WERI-Rb-1 (cell line): ENCODE measurements around the gene ZNF586.
"Not testable (repeated sequence)": the region's sequence is repeated elsewhere in the genome, so short reads cannot be mapped to it uniquely, and the experiment has no call there.

ENCODE experiments used
- DNase-seq: peaks from one replicate; pipeline ENCODE4 v3.0.0-alpha.2; 2020
- H3K27ac ChIP-seq: fragments of 250-450 bp; sonication (Bioruptor Pico); 2 replicates; pipeline ENCODE4 v1.5.1; 2020; ENCODE audit warnings: mild to moderate bottlenecking, moderate library complexity
- H3K27me3 ChIP-seq: fragments of 250-450 bp; sonication (Bioruptor Pico); 2 replicates; pipeline ENCODE4 v1.5.1; 2021; ENCODE audit warnings: mild to moderate bottlenecking, low read depth, moderate library complexity; ENCODE audit not compliant: insufficient read depth, severe bottlenecking
- H3K36me3 ChIP-seq: fragments of 250-450 bp; sonication (Bioruptor Pico); 2 replicates; pipeline ENCODE4 v1.5.1; 2020; ENCODE audit warnings: mild to moderate bottlenecking, moderate library complexity
- H3K4me3 ChIP-seq: 2 replicates; pipeline ENCODE4 v1.5.1; 2011; ENCODE audit warnings: low read depth, mild to moderate bottlenecking, control low read depth, low read length
- H3K9me3 ChIP-seq: fragments of 250-450 bp; sonication (Bioruptor Pico); 2 replicates; pipeline ENCODE4 v1.5.1; 2021; ENCODE audit warnings: mild to moderate bottlenecking, moderate library complexity; ENCODE audit not compliant: severe bottlenecking
- TF ChIP-seq, protein P1 (sequence below): IDR thresholded peaks from 2 replicates; pipeline ENCODE4 v1.5.1; 2011; ENCODE audit warnings: low read depth, mild to moderate bottlenecking, control low read depth, inconsistent platforms, low read length

ZNF586 gene

DNA sequence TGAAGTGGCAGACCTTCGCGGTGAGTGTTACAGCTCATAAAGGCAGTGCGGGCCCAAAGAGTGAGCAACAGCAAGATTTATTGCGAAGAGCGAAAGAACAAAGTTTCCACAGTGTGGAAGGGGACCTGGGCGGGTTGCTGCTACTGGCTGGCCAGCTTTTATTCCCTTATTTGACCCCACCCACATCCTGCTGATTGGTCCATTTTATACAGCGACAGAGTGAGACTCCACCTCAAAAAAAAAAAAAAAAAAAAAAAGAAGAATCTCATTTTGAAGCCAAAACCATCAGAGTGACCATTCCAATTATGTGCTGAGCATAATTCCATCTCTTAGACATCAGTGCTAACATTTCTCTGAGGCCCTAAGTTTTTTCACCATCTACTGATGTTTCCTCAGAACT lies 47.2 kb downstream of the ZNF586 start:
- Histone ChIP-seq H3K4me3 (no peak overlapping the region), H3K27ac (no peak overlapping the region), H3K36me3 (peaks cover 16% of the 10 kb centered on the region), H3K9me3 (no peaks in the 10 kb centered on the region), H3K27me3 (no peaks in the 10 kb centered on the region)
- TF ChIP-seq, protein P1, sequence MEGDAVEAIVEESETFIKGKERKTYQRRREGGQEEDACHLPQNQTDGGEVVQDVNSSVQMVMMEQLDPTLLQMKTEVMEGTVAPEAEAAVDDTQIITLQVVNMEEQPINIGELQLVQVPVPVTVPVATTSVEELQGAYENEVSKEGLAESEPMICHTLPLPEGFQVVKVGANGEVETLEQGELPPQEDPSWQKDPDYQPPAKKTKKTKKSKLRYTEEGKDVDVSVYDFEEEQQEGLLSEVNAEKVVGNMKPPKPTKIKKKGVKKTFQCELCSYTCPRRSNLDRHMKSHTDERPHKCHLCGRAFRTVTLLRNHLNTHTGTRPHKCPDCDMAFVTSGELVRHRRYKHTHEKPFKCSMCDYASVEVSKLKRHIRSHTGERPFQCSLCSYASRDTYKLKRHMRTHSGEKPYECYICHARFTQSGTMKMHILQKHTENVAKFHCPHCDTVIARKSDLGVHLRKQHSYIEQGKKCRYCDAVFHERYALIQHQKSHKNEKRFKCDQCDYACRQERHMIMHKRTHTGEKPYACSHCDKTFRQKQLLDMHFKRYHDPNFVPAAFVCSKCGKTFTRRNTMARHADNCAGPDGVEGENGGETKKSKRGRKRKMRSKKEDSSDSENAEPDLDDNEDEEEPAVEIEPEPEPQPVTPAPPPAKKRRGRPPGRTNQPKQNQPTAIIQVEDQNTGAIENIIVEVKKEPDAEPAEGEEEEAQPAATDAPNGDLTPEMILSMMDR, result no peak
- DNase-seq, result no peak

DNA sequence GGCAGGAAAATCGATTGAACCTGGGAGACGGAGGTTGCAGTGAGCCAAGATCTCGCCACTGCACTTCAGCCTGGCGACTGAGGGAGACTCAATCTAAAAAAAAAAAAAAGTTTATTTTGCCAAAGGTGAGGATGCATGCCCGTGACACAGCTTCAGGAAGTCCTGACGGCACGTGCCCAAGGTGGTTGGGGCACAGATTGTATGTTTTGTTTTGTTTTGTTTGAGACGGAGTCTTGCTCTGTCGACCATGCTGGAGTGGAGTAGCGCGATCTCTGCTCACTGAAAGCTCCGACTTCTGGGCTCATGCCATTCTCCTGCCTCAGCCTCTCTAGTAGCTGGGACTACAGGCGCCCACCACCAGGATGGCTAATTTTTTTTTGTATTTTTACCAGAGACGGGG lies 48.5 kb downstream of the ZNF586 start:
- Histone ChIP-seq H3K27me3 (no peaks in the 10 kb centered on the region), H3K36me3 (peaks cover 6% of the 10 kb centered on the region), H3K4me3 (no peak overlapping the region), H3K9me3 (no peaks in the 10 kb centered on the region), H3K27ac (no peak overlapping the region)
- no peak for DNase-seq
- TF ChIP-seq, protein P1, result no peak

DNA sequence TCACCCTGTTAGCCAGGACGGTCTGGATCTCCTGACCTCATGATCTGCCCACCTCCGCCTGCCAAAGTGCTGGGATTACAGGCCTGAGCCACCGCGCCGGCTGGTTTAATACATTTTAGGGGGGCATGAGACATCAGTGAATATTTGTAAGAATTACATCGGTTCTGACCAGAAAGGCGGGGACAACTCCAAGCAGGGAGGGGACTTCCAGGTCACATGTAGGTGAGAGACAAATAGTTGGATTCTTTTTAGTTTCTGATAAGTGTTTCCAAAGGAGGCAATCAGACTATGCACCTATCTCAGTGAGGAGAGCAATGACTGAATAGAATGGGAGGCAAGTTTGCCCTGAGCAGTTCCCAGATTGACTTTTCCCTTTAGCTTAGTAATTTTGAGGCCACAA lies 48.9 kb downstream of the ZNF586 start:
- no peak for DNase-seq
- Histone ChIP-seq H3K4me3 (no peak overlapping the region), H3K36me3 (peaks cover 5% of the 10 kb centered on the region; the same call in 1 of the 2 replicates), H3K27ac (no peak overlapping the region), H3K9me3 (no peaks in the 10 kb centered on the region), H3K27me3 (no peaks in the 10 kb centered on the region)
- TF ChIP-seq, protein P1, result no peak

DNA sequence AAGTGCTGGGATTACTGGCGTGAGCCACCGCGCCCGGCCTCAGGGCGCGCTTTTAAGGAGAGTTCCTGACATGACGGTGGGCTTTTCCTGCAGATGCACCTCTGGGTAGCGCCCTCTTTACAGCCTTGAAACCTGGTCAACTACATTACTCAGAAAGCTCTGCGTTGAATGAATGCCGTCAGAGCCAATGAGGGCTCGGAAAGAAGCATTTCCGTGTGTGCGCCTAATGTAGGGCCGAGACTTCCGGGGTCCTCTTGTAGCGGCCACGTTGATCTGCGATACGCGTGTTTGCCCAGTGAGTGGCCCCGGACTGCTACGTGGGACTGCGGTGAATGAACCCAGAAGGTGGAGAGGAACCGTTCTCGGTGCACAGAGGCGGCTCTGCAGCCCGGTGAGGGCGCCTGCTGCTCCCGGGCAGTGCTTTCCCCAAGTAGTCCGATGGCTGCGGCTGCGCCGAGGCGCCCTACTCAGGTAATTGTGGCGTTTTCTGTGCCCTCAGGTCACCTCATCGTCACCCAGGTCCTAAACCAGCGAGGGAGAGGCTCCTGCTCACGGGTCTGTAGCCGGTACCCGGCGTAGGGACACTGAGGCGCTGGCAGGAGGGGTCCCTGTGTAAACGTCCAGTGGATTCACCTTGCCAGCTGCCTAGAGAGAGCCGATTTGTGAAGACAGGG lies 50.1 kb downstream of the ZNF586 start:
- peaks cover 5% of the 10 kb centered on the region; the same call in 1 of the 2 replicates for H3K36me3 ChIP-seq
- DNase-seq, result peak; percentile 87
- TF ChIP-seq, protein P1, result no peak
- no peaks in the 10 kb centered on the region for H3K27me3 ChIP-seq
- no peaks in the 10 kb centered on the region for H3K9me3 ChIP-seq
- peak overlapping the region; percentile 99 for H3K4me3 ChIP-seq
- peak overlapping the region; percentile 84 for H3K27ac ChIP-seq

DNA sequence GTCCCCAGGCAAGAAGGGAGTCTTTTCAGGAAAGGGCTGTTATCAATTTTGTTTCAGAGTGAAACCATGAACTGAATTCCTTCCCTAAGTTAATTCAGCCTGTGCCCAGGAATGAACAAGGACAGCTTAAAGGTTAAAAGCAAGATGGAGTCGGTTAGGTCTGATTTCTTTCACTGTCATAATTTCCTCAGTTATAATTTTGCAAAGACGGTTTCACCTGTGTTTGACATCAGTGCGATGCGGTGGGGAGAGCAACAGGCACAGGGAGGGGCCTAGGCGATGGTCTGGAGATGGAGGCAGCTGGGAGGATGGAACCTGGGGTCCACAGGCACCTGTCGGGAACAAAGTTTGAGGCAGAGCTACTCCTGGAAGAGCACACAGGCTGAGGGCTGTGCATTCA lies 51.1 kb downstream of the ZNF586 start:
- Histone ChIP-seq H3K27ac (no peak overlapping the region), H3K27me3 (no peaks in the 10 kb centered on the region), H3K4me3 (peak overlapping the region; percentile 99; the same call in 1 of the 2 replicates), H3K9me3 (no peaks in the 10 kb centered on the region), H3K36me3 (peaks cover 11% of the 10 kb centered on the region)
- TF ChIP-seq, protein P1, result no peak
- DNase-seq, result no peak

DNA sequence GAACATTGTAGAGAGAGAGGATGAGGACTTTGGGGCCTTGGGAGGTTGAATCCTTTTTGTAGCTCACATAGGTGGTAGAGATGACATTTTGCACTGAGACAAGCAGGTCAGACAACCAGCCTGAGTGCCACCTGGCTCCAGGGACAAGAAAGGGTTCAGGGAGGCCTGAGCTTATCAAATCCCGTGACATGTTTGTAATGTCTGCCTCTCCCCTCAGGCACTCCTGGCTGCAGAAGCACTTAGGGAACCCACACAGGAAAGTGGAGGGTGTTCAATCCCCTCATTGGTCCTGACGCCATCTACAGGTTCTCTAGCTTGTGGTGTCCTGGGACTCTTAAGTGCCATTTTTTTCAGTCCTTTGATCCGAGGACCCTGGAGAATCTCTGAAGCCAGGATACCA lies 51.6 kb downstream of the ZNF586 start:
- DNase-seq, H3K4me3 ChIP-seq, H3K27me3 ChIP-seq, H3K27ac ChIP-seq, H3K9me3 ChIP-seq: not testable (repeated sequence)
- peaks cover 13% of the 10 kb centered on the region for H3K36me3 ChIP-seq

DNA sequence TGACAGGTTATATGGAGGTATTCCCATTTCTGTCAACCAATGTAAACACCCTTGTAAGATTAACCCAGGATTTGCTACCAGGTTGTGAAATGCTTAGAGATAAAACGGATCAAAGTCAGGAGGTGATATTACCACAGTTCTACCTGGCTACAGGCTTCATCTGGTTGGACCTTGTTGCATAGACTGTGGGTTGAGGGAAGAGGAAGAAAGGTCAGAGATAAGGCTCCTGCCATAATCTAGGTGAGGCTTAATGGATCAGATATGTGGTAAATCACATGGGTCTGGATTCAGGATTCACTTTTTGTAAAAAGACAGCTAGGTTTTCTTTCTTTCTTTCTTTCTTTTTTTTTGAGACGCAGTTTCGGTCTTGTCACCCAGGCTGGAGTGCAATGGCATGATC lies 52.0 kb downstream of the ZNF586 start:
- peaks cover 15% of the 10 kb centered on the region for H3K36me3 ChIP-seq
- not testable (repeated sequence) for H3K4me3 ChIP-seq, H3K27me3 ChIP-seq, DNase-seq, H3K27ac ChIP-seq, H3K9me3 ChIP-seq

DNA sequence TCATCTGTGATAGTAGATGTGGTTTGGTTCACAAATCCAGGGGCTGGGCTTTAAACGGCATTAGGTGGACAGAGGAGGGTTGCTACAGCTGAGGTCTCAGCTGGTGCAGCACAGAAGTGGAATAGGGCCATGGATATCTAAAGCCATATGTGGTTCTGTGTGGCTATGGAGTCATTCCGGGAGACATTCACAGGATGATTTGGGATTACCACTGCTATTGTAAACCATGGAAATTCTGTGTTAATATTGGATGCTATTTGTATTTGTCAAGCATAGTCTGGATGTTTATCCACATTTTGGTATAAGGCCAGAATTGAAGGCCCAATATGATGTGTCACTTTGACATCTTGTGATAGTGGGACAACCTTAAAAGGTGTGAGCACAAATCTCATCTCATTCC lies 53.7 kb downstream of the ZNF586 start:
- not testable (repeated sequence) for H3K27me3 ChIP-seq, H3K27ac ChIP-seq, DNase-seq, H3K9me3 ChIP-seq, H3K4me3 ChIP-seq
- peaks cover 17% of the 10 kb centered on the region for H3K36me3 ChIP-seq

DNA sequence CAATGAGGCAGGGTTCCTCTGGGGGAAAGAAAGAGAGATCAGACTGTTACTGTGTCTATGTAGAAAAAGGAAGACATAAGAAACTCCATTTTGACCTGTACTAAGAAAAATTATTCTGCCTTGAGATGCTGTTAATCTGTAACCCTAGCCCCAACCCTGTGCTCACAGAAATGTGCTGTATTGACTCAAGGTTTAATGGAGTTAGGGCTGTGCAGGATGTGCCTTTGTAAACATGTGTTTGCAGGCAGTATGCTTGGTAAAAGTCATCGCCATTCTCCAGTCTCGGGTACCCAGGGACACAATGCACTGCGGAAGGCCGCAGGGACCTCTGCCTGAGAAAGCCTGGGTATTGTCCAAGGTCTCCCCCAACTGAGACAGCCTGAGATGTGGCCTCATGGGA lies 54.1 kb downstream of the ZNF586 start:
- not testable (repeated sequence) for H3K4me3 ChIP-seq, DNase-seq, H3K27ac ChIP-seq, H3K27me3 ChIP-seq, H3K9me3 ChIP-seq
- H3K36me3 ChIP-seq, result peaks cover 17% of the 10 kb centered on the region
